Stimulated activated CD8-positive, alpha-beta memory T cell treated with anti-CD3 and anti-CD28 coated beads, Interleukin-15, amount 100 ng/mL, for 48 hours (primary cell): ENCODE results near the gene ZNF547.

Experiments used
- DNase-seq, 2 donors: peaks; one replicate each; pipeline ENCODE4 v3.0.0-alpha.2; 2020; ENCODE audit warnings: low read depth in 2 of 2

Gene ZNF547

GRCh38 chr19:57362997-57363687 lies at the start of gene ZNF547, which contains the start of gene TRAPPC2B:
Gene ZNF547, plus strand, starts transcription at chr19:57363551. Its CDS starts 5,005 bp downstream, at chr19:57368556.
Gene TRAPPC2B, plus strand, starts transcription at chr19:57363551. Its CDS starts 1,283 bp downstream, at chr19:57364834.
- DNase-seq: peak; percentile 96

- no peak for DNase-seq
Observed at GRCh38 chr19:57314146-57314545, 49.2 kb upstream of the ZNF547 start.

- no peak for DNase-seq
Observed at GRCh38 chr19:57317503-57317902, 45.8 kb upstream of the ZNF547 start.

- no peak for DNase-seq
Observed at GRCh38 chr19:57319869-57320179, 43.5 kb upstream of the ZNF547 start.

GRCh38 chr19:57320180-57321084 lies 42.9 kb upstream of the ZNF547 start, which contains the start of gene ZNF543:
Gene ZNF543, plus strand, starts transcription at chr19:57320472. Its CDS starts 382 bp downstream, at chr19:57320854.
- peak; percentile 85 to 87 for DNase-seq

- no peak for DNase-seq
Observed at GRCh38 chr19:57321116-57321515, 42.2 kb upstream of the ZNF547 start.

- no peak for DNase-seq
Observed at GRCh38 chr19:57321751-57322150, 41.6 kb upstream of the ZNF547 start.

- no peak for DNase-seq
Observed at GRCh38 chr19:57324992-57325391, 38.4 kb upstream of the ZNF547 start.

GRCh38 chr19:57327993-57328392 lies 35.4 kb upstream of the ZNF547 start:
- no peak for DNase-seq

GRCh38 chr19:57334191-57334590 lies 29.2 kb upstream of the ZNF547 start:
- DNase-seq: no peak

- no peak for DNase-seq
Observed at GRCh38 chr19:57338877-57339276, 24.5 kb upstream of the ZNF547 start.

- no peak for DNase-seq
Observed at GRCh38 chr19:57342582-57342981, 20.8 kb upstream of the ZNF547 start.

- no peak for DNase-seq
Observed at GRCh38 chr19:57348136-57348535, 15.2 kb upstream of the ZNF547 start.

GRCh38 chr19:57350877-57351805 lies 12.2 kb upstream of the ZNF547 start, which contains the start of gene ZNF304:
Gene ZNF304, plus strand, starts transcription at chr19:57351271. Its CDS starts 394 bp downstream, at chr19:57351665.
- peak; percentile 75 to 77 for DNase-seq

- no peak for DNase-seq
Observed at GRCh38 chr19:57351867-57352266, 11.5 kb upstream of the ZNF547 start.

GRCh38 chr19:57355916-57356315 lies 7.4 kb upstream of the ZNF547 start:
- no peak for DNase-seq

- no peak for DNase-seq
Observed at GRCh38 chr19:57357406-57357805, 5.9 kb upstream of the ZNF547 start.

- no peak for DNase-seq
Observed at GRCh38 chr19:57359300-57359699, 4.1 kb upstream of the ZNF547 start.

- no peak for DNase-seq
Observed at GRCh38 chr19:57362419-57362818, 932 bp upstream of the ZNF547 start.

GRCh38 chr19:57363688-57364181 lies 384 bp downstream of the ZNF547 start:
- DNase-seq: peak in 1 of 2 donors; percentile 4

- no peak for DNase-seq
Observed at GRCh38 chr19:57366776-57367175, 3.4 kb downstream of the ZNF547 start.
